Measurements from ENCODE around the gene FTO. TPM values are rescaled to one million over a fixed set of nuclear protein-coding genes. Genes with fewer than 3 reads are reported as not detected.

FTO gene
- total and polyA plus RNA-seq, 2 donors from 2014 or later = 22.3 to 116 TPM

DNA sequence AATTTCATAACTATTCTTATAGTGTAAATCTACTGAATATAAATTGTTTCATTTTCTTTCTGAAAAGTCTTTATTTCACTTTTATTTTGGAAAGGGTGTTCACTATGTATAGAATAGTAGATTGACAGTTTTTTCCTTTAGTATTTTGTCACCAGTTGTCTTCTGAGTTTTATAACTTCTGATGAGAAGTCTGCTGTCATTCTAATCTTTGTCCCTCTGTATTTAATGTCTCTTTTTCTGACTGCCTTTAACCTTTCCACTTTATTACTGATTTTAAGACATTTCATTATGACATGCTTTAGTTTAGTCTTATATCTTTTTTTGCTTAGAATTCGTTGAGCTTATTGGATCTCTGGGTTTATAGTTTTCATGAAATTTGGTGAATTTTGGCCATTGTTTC is 166.9 kb downstream of the FTO start:
- no peak overlapping the region for H3K4me3 ChIP-seq (ENCODE audit: low read length in 3 of 3)
- H3K9ac ChIP-seq (ENCODE audit: low read length in 3 of 3) = no peak overlapping the region
- H3K4me1 ChIP-seq (ENCODE audit: control insufficient read depth in 2 of 3, insufficient read depth in 2 of 3, low read depth in 1 of 3, low read length in 3 of 3) = no peaks in the 10 kb centered on the region
- peaks cover 0 to 2% (median 0%) of the 10 kb centered on the region in 3 donors for H3K9me3 ChIP-seq (ENCODE audit: control insufficient read depth in 2 of 3, insufficient read depth in 1 of 3, low read length in 3 of 3)
- H3K27ac ChIP-seq (ENCODE audit: low read depth in 2 of 2, low read length in 2 of 2) = no peak overlapping the region
- H3K36me3 ChIP-seq (ENCODE audit: control insufficient read depth in 2 of 3, insufficient read depth in 3 of 3, low read length in 3 of 3) = peaks cover 0 to 5% (median 0%) of the 10 kb centered on the region in 3 donors
- intact Hi-C loops (cut with DNase I) = no loop called here
- DNase-seq (no peak), FAIRE-seq (no peak)
- H3K27me3 ChIP-seq (ENCODE audit: control insufficient read depth, insufficient read depth, low read length) = no peaks in the 10 kb centered on the region
- TF ChIP-seq, protein P1, sequence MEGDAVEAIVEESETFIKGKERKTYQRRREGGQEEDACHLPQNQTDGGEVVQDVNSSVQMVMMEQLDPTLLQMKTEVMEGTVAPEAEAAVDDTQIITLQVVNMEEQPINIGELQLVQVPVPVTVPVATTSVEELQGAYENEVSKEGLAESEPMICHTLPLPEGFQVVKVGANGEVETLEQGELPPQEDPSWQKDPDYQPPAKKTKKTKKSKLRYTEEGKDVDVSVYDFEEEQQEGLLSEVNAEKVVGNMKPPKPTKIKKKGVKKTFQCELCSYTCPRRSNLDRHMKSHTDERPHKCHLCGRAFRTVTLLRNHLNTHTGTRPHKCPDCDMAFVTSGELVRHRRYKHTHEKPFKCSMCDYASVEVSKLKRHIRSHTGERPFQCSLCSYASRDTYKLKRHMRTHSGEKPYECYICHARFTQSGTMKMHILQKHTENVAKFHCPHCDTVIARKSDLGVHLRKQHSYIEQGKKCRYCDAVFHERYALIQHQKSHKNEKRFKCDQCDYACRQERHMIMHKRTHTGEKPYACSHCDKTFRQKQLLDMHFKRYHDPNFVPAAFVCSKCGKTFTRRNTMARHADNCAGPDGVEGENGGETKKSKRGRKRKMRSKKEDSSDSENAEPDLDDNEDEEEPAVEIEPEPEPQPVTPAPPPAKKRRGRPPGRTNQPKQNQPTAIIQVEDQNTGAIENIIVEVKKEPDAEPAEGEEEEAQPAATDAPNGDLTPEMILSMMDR (IDR thresholded peaks at IDR 0.05; ENCODE audit: borderline replicate concordance, extremely low read depth, insufficient read depth) = no peak

DNA sequence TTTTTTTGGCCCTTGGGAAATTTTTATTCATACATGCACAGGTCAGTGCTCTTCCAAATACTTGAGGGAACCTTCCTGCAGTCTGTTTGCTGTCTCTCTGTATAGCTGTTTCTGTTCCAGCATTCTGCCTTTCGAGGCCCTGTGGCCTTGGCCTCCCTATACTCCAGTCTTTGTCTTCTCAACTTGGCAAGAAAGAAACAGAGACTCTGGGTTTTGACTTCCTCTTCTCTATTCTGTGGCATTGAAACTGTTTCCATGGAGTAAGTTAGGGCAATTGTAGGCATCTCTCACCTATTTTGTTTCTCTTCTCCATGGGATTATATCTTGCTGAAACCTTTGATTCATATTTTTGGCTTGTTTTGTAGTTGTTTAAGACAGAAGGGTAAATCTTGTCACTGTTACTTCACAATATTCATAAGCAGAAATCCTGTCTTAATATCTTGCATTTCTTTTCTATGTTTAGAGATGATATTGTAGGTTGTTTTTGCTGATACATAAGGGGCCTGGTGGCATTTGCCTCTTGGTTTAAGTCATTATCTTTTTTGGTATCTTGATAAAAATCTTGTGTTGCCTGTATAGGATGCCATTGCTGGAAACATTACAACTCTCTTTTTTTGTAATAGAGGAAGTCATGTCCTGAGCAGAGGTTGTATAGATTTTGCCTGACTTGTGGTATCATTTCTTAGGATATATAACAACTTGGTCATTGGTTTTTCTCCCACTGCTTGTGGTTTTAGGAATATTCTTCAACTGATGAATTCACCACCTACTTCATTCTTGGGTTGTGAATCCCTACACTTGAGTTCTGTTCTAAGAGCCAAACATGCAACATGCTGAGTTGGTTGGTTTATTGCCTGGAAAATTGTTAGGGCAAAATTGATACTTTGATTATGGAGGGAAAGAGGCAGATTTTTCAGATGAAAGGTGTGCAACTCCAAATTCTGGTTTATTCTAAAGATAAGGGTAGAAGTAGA is 168.6 kb downstream of the FTO start:
- intact Hi-C loops (cut with DNase I) = no loop called here
- TF ChIP-seq, protein P1 (IDR thresholded peaks at IDR 0.05; ENCODE audit: borderline replicate concordance, extremely low read depth, insufficient read depth) = no peak
- Histone ChIP-seq H3K9ac (ENCODE audit: low read length in 3 of 3) (no peak overlapping the region), H3K27ac (ENCODE audit: low read depth in 2 of 2, low read length in 2 of 2) (no peak overlapping the region), H3K4me3 (ENCODE audit: low read length in 3 of 3) (no peak overlapping the region), H3K9me3 (ENCODE audit: control insufficient read depth in 2 of 3, insufficient read depth in 1 of 3, low read length in 3 of 3) (peaks cover 0 to 1% (median 0%) of the 10 kb centered on the region in 3 donors), H3K27me3 (ENCODE audit: control insufficient read depth, insufficient read depth, low read length) (no peaks in the 10 kb centered on the region), H3K4me1 (ENCODE audit: control insufficient read depth in 2 of 3, insufficient read depth in 2 of 3, low read depth in 1 of 3, low read length in 3 of 3) (no peaks in the 10 kb centered on the region), H3K36me3 (ENCODE audit: control insufficient read depth in 2 of 3, insufficient read depth in 3 of 3, low read length in 3 of 3) (peaks cover 0 to 5% (median 0%) of the 10 kb centered on the region in 3 donors)
- DNase-seq (no peak), FAIRE-seq (no peak)

DNA sequence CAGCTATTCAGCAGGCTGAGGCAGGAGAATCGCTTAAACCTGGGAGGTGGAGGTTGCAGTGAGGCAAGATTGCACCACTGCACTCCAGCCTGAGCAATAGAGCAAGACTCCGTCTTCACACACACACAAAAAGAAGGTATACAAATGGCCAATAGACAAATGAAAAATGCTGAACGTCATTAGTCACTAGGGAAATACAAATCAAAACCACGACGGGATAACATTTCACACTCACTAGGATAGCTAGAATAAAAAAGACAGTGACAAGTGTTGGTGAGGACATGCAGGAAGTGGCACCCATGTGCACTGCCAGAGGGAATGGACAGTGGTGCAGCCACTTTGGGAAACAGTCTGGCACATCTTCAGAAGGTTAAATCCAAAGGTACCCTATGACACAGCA is 172.9 kb downstream of the FTO start:
- DNase-seq (no peak), FAIRE-seq (no peak)
- intact Hi-C loops (cut with DNase I) = no loop called here
- Histone ChIP-seq H3K9ac (ENCODE audit: low read length in 3 of 3) (no peak overlapping the region), H3K4me3 (ENCODE audit: low read length in 3 of 3) (no peak overlapping the region), H3K27ac (ENCODE audit: low read depth in 2 of 2, low read length in 2 of 2) (no peak overlapping the region), H3K4me1 (ENCODE audit: control insufficient read depth in 2 of 3, insufficient read depth in 2 of 3, low read depth in 1 of 3, low read length in 3 of 3) (no peaks in the 10 kb centered on the region), H3K9me3 (ENCODE audit: control insufficient read depth in 2 of 3, insufficient read depth in 1 of 3, low read length in 3 of 3) (no peaks in the 10 kb centered on the region), H3K27me3 (ENCODE audit: control insufficient read depth, insufficient read depth, low read length) (no peaks in the 10 kb centered on the region), H3K36me3 (ENCODE audit: control insufficient read depth in 2 of 3, insufficient read depth in 3 of 3, low read length in 3 of 3) (peaks cover 2 to 9% (median 7%) of the 10 kb centered on the region in 3 donors)
- TF ChIP-seq, protein P1 (IDR thresholded peaks at IDR 0.05; ENCODE audit: borderline replicate concordance, extremely low read depth, insufficient read depth) = no peak

Data from kidney (tissue), 14 donors.